Neural cell (in vitro differentiated cells): Measurements from ENCODE around the gene GAS7.

ENCODE experiments used
- EP300 ChIP-seq: fragments of 450-650 bp; conservative IDR thresholded peaks from 2 replicates; pipeline ENCODE4 v1.6.1; 2014; ENCODE audit warnings: antibody characterized with exemption, mild to moderate bottlenecking, moderate library complexity; ENCODE audit not compliant: poor library complexity, severe bottlenecking
- TF ChIP-seq, protein P1 (sequence below): fragments of 450-650 bp; IDR thresholded peaks from 2 replicates; pipeline ENCODE4 v1.5.1; 2014; ENCODE audit warnings: antibody characterized with exemption, mild to moderate bottlenecking, moderate library complexity; ENCODE audit not compliant: poor library complexity, severe bottlenecking

DNA sequence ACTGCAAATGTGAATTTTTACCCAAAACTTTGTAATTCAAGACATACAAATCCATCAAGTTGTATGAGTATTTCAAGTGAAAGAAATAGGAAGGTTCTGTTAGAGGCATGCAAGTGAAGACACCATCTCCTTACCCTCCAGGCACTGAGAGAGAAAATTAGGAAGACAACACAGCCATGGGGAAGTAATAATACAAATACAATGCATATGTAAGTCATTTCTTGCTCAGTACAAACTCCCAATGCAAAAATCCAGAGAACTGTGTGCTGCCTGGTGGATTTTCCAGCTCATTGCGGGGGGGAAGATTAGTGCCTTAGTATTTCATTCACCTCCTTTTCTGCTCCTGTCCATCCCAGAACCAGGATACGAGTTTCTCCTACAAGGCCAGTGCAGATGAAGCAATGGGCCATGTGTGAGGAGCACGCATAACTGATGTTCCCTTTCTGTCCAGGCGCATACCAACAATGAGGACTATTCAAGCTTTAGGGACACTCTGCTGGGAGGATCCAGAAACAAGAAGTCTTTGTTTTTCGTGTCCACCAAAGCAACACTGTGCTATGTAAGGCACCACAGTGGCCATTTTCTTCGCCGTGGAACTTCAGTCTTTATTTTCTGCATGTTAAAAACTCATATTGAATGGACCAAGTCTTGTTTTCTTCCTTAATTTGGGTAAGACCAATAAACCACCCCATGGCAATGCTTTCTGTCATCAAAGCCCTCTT lies 149.6 kb downstream of the GAS7 start:
- TF ChIP-seq EP300 = no peak
- TF ChIP-seq, protein P1, sequence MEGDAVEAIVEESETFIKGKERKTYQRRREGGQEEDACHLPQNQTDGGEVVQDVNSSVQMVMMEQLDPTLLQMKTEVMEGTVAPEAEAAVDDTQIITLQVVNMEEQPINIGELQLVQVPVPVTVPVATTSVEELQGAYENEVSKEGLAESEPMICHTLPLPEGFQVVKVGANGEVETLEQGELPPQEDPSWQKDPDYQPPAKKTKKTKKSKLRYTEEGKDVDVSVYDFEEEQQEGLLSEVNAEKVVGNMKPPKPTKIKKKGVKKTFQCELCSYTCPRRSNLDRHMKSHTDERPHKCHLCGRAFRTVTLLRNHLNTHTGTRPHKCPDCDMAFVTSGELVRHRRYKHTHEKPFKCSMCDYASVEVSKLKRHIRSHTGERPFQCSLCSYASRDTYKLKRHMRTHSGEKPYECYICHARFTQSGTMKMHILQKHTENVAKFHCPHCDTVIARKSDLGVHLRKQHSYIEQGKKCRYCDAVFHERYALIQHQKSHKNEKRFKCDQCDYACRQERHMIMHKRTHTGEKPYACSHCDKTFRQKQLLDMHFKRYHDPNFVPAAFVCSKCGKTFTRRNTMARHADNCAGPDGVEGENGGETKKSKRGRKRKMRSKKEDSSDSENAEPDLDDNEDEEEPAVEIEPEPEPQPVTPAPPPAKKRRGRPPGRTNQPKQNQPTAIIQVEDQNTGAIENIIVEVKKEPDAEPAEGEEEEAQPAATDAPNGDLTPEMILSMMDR = no peak
